ENCODE measurements around the gene RFC4.

DNA sequence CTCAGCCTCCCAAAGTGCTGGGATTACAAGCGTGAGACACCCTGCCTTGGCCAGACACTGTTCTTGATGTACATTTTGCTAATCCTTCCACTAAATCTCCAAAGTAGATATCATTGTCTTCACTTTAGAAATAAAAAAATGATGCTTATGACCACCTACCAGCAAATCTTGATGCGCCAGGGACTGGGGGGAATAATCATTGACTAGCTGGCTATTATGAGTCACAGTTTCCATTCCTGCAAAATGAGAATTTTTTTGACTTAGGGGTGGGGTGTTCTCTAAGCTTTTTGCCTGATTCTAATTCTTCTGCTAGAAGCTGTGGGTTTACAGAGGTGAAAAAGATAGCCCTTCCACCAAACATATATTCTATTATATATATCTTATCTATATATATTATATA lies 17.1 kb upstream of the RFC4 start:
- TF ChIP-seq, protein P1, sequence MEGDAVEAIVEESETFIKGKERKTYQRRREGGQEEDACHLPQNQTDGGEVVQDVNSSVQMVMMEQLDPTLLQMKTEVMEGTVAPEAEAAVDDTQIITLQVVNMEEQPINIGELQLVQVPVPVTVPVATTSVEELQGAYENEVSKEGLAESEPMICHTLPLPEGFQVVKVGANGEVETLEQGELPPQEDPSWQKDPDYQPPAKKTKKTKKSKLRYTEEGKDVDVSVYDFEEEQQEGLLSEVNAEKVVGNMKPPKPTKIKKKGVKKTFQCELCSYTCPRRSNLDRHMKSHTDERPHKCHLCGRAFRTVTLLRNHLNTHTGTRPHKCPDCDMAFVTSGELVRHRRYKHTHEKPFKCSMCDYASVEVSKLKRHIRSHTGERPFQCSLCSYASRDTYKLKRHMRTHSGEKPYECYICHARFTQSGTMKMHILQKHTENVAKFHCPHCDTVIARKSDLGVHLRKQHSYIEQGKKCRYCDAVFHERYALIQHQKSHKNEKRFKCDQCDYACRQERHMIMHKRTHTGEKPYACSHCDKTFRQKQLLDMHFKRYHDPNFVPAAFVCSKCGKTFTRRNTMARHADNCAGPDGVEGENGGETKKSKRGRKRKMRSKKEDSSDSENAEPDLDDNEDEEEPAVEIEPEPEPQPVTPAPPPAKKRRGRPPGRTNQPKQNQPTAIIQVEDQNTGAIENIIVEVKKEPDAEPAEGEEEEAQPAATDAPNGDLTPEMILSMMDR (IDR thresholded peaks at IDR 0.05), result no peak
- TF ChIP-seq POLR2A (IDR thresholded peaks at IDR 0.05), result no peak
- no peak for TF ChIP-seq POLR2AphosphoS5 (IDR thresholded peaks at IDR 0.05)
- TF ChIP-seq EP300 (IDR thresholded peaks at IDR 0.05), result no peak
